BJ (cell line): ENCODE data around the gene EVC2. TPM values are rescaled to one million over a fixed set of nuclear protein-coding genes. Genes with fewer than 3 reads are reported as not detected.

ENCODE experiments used
- CTCF ChIA-PET: fragments of 350-600 bp; formaldehyde crosslinking; extraction: SDS; loops from one replicate; lab custom pipeline; 2021; ENCODE audit warnings: antibody characterized with exemption, inconsistent platforms; lab: Yijun Ruan, JAX
- POLR2A ChIA-PET: fragments of 300-600 bp; sonication (Branson Sonifier 250); formaldehyde crosslinking; extraction: SDS; loops from one replicate; lab custom pipeline; 2021; ENCODE audit warnings: antibody characterized with exemption; lab: Charles Lee
- DNase-seq: peaks from one replicate; pipeline ENCODE4 v3.0.0-alpha.2; 2011; ENCODE audit warnings: low read depth
- H3K27me3 ChIP-seq: 2 replicates; pipeline ENCODE4 v1.6.0; 2011; ENCODE audit warnings: low read length; ENCODE audit not compliant: control insufficient read depth, insufficient read depth
- H3K36me3 ChIP-seq: 2 replicates; pipeline ENCODE4 v1.5.1; 2011; ENCODE audit warnings: low read length; ENCODE audit not compliant: control insufficient read depth, insufficient read depth
- H3K4me3 ChIP-seq: 2 replicates; pipeline ENCODE4 v1.5.1; 2011; ENCODE audit warnings: low read depth, mild to moderate bottlenecking, control low read depth, low read length
- CTCF ChIP-seq: IDR thresholded peaks from 2 replicates; pipeline ENCODE4 v1.5.1; 2011; ENCODE audit warnings: low read depth, mild to moderate bottlenecking, control low read depth, inconsistent platforms, low read length, moderate library complexity; ENCODE audit not compliant: insufficient read depth
- polyA plus RNA-seq: library from polyadenylated mRNA; depleted of rRNA; stranded (reverse); fragments of >200 nt; gene quantifications from 2 replicates; pipeline ENCODE4 v1.2.3, GENCODE V29; 2011

EVC2 gene
- polyA plus RNA-seq, 1 experiment = 2.2 TPM

GRCh38 chr4:5636766-5637670, 71.3 kb downstream of the EVC2 start:
- Histone ChIP-seq H3K27me3 (no peaks in the 10 kb centered on the region), H3K4me3 (no peak overlapping the region), H3K36me3 (peaks cover 12% of the 10 kb centered on the region)
- DNase-seq = peak; percentile 4
- ChIA-PET POLR2A (no interaction called here), CTCF (no interaction called here)
- no peak for TF ChIP-seq CTCF

- DNase-seq = peak; percentile 37
- Histone ChIP-seq H3K27me3 (no peaks in the 10 kb centered on the region), H3K4me3 (no peak overlapping the region), H3K36me3 (peaks cover 15% of the 10 kb centered on the region)
- CTCF ChIA-PET = interaction anchor here (1.7 kb wide), 1 partner anchor 11 kb away, joined by 3 read pairs; no protein-coding TSS in a partner anchor
- POLR2A ChIA-PET = no interaction called here
- no peak for TF ChIP-seq CTCF
These were observed 72.5 kb downstream of the EVC2 start for GRCh38 chr4:5635826-5636195.

- DNase-seq = no peak
- POLR2A ChIA-PET = no interaction called here
- no peak overlapping the region for H3K4me3 ChIP-seq
- CTCF ChIA-PET = interaction anchor here (1.7 kb wide), 1 partner anchor 158 kb away, joined by 6 read pairs; no protein-coding TSS in a partner anchor
- no peak for TF ChIP-seq CTCF
- 0 out of 2 replicates have a peak, but pooled peaks cover 10% of the 10 kb centered on the region for H3K36me3 ChIP-seq
- no peaks in the 10 kb centered on the region for H3K27me3 ChIP-seq
These were observed 75.8 kb downstream of the EVC2 start for GRCh38 chr4:5632571-5632970.

- no peak for TF ChIP-seq CTCF
- H3K4me3 ChIP-seq = no peak overlapping the region
- POLR2A ChIA-PET = no interaction called here
- H3K27me3 ChIP-seq = no peaks in the 10 kb centered on the region
- no peak for DNase-seq
- CTCF ChIA-PET = no interaction called here
- 0 out of 2 replicates have a peak, but pooled peaks cover 10% of the 10 kb centered on the region for H3K36me3 ChIP-seq
These were observed 76.3 kb downstream of the EVC2 start for GRCh38 chr4:5632066-5632440.

GRCh38 chr4:5631352-5632065, 76.8 kb downstream of the EVC2 start:
- POLR2A ChIA-PET = no interaction called here
- DNase-seq = no peak
- CTCF ChIA-PET = no interaction called here

More at GRCh38 chr4:5631352-5632065, 76.8 kb downstream of the EVC2 start:
- no peaks in the 10 kb centered on the region for H3K27me3 ChIP-seq
- no peak for TF ChIP-seq CTCF
- peaks cover 12% of the 10 kb centered on the region; the same call in 1 of the 2 replicates for H3K36me3 ChIP-seq
- H3K4me3 ChIP-seq = no peak overlapping the region
